ENCODE results near the gene FGD3.
"Not testable (repeated sequence)": the region's sequence is repeated elsewhere in the genome, so short reads cannot be mapped to it uniquely, and the experiment has no call there.

The FGD3 gene

GRCh38 chr9:93004561-93004960 lies 57.2 kb downstream of the FGD3 start:
- no peak for FAIRE-seq
- no peak for DNase-seq (ENCODE audit: insufficient read length, low spot score)

DNA sequence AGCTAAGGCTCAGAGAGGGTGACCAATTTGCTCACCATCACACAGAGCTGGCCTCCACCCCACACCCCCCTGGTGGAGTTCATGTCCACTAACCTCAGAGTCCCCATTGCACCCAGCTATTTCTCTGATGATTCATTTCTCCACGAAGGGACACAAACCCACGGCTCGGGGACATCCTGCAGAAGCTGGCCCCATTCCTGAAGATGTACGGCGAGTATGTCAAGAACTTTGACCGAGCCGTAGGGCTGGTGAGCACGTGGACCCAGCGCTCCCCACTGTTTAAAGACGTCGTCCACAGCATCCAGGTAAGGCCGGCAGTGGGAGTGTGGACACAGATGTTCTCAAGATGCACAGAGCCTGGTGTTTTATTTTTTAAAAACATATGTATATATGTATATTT lies 58.6 kb downstream of the FGD3 start:
- FAIRE-seq = no peak
- no peak for DNase-seq (ENCODE audit: insufficient read length, low spot score)

GRCh38 chr9:93007529-93008058 lies 60.3 kb downstream of the FGD3 start:
- no peak for FAIRE-seq

DNA sequence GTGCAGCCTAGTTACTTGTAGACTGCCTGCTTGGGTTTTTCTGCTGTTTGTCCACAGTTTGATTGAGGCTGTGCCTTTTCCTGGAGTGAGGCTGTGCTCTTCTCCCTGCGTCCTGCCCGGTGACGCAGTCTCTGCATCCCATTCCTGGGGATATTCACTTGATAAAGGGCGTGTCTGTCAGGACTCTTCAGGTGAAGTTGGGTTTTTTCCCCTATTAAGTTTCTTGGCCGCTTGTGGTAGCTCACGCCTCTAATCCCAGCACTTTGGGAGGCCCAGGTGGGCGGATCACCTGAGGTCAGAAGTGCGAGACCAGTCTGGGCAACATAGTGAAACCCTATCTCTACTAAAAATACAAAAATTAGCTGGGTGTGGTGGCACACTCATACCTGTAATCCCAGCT lies 61.1 kb downstream of the FGD3 start:
- no peak for DNase-seq (ENCODE audit: insufficient read length, low spot score)
- FAIRE-seq = no peak

More at GRCh38 chr9:93007529-93008058, 60.3 kb downstream of the FGD3 start:
- DNase-seq (ENCODE audit: insufficient read length, low spot score) = no peak

- no peak for FAIRE-seq
- DNase-seq (ENCODE audit: insufficient read length, low spot score) = no peak
Observed at GRCh38 chr9:93009337-93010015, 62.2 kb downstream of the FGD3 start.

DNA sequence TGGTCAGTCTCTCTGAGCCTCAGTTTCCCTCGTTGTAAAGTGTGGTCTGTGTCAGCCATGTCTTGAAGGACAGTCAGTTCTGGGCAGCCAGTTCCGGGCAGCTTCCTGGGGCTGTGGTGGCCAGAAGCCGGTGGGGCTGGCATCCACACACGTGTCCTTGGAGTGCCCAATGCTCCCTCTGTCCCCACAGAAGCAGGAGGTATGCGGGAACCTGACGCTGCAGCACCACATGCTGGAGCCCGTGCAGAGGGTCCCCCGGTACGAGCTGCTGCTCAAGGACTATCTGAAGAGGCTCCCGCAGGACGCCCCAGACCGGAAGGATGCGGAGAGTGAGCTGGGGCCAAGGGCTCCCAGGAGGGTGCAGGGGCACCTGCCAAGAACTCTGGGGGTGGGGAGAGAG lies 62.7 kb downstream of the FGD3 start:
- FAIRE-seq (no peak), DNase-seq (ENCODE audit: insufficient read length, low spot score) (no peak)

- no peak for FAIRE-seq
- DNase-seq (ENCODE audit: insufficient read length, low spot score) = no peak
Observed at GRCh38 chr9:93010704-93011103, 63.4 kb downstream of the FGD3 start.

DNA sequence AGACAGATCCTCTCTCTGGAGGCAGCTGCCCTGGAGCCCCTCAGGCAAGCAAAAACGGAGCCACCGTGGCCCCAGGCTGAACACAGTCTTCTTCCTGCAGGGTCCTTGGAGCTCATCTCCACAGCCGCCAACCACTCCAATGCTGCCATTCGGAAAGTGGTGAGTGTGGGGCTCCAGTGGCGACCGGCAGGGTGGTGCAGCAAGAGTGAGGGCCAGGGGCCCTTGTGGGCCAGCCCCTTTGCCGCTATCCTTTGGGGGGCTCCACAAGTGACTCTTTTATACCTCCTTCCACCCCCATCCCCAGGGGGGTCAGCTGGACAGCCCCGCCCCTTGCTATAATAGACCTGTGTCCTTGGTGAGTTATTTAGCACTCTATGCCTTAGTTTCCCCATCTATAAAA lies 63.8 kb downstream of the FGD3 start:
- DNase-seq (ENCODE audit: insufficient read length, low spot score) (no peak), FAIRE-seq (no peak)

DNA sequence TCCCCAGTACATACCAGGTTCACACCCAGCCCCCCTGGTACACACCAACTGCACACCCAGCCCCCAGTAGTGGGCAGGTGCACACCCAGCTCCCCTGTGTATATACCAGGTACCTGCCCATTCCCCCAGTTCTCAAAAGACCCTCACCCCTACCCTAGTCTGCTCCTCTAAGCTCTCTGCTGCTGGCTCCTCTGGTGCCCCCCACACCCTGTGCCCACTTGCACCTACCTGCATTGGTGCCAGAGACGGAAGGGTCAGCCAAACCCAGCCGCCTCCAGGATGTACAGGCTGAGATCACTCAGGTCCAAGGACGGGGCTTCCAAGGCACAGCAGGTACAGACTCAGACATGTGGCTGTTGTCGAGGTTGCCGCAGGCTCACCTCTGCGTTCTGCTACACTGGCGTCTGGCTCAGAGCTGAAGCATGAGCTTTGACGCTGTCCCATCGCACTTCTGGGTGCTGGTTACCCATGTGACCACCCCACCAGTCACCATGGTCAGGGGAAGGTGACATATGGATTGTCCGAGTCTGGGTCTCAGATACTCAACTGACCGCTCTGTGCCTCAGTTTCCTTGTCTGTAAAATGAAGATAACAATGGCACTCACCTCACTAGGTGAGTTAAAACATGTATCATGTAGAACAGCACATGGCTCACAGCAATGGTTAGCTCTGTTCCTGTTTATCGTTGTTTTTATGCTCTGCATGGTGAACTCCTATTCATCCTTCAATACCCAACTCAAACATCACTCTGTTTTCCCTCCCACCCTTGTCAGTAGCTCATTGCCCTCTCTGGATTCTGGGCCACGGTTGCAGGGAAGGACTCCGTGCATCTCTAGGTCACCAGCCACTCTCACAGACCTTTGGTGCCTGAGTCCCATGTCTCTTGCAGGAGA lies 65.9 kb downstream of the FGD3 start:
- no peak for FAIRE-seq

DNA sequence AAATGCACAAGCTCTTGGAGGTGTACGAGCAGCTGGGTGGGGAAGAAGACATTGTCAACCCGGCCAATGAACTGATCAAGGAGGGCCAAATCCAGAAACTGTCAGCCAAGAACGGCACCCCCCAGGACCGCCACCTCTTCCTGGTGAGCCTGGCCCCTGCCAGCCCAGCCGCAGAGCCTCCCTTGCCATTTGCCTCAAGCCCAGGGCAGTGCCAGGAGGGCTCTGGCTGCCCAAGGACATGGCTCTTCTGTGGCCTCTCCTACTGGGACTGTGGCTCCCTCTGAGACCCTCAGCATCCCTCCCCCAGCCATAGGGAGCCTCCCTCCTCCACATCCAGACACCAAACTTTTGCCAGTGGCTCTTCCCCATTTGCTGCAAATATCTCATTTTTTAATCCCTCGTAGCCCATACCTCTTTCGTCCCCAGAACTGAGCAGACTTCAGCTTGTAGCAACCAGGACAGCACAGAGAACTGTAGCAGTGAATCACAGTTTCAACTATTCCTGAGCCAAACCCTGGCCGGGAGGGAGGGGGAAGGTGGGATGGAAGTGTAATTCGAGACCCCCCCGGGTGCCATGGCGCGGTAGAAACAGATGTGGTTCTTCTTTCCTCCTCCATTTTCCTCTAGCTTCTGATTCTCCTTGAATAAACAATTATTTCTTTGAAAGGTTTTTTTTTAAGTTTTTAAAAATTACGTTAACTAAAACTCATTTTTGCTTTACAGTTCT lies 66.7 kb downstream of the FGD3 start:
- DNase-seq (ENCODE audit: insufficient read length, low spot score) (no peak), FAIRE-seq (no peak)

More for the DNA sequence above, 65.9 kb downstream of the FGD3 start:
- DNase-seq (ENCODE audit: insufficient read length, low spot score) = no peak

DNA sequence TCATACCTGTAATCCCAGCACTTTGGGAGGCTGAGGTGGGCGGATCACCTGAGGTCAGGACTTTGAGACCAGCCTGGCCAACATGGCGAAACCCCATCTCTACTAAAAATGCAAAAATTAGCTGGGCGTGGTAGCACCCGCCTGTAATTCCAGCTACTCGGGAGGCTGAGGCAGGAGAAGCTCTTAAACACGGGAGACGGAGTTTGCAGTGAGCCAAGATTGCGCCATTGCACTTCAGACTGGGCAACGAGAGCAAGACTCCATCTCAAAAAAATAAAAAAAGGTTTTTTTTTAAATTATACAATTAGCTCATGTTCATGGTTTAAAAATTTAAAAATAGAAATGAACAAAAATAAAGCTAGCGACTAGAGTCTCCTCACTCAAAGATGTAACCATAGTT lies 67.9 kb downstream of the FGD3 start:
- DNase-seq (ENCODE audit: insufficient read length, low spot score); FAIRE-seq: not testable (repeated sequence)

DNA sequence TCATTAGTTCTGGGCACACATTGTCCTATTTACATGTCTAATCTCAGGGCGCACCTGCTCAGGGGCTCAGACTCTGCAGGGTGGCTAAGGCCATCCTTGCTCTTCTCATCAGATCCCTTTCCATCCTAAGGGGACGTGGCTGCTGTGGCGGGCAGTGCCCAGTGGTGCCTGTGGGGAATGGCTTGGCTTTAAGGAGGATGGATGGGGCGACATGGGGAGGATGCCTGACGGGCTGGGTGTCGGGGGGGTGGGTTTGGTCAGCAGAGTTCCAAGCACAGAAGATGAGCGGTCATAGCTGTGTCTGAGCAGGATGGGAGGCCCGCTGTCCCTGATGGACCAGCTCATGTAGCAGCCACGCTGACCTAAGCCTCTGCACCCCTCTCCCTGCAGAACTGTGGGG lies 70.3 kb downstream of the FGD3 start:
- FAIRE-seq (no peak), DNase-seq (ENCODE audit: insufficient read length, low spot score) (no peak)

DNA sequence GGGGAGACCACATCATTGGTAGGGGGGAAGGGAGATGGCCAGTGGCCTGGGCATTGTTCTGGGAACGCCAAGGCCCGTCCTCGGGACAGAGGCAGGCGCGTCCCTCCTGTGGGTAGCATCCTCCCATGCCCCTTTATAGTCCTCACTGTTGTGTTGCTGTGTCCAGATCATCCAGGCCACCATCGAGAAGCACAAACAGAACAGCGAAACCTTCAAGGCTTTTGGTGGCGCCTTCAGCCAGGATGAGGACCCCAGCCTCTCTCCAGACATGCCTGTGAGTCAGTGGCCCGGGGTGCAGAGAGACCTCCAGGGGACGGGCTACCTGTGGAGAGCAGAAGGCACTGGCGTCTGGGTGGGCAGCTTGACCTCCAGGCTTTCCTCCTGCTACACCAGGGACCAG lies 72.8 kb downstream of the FGD3 start:
- DNase-seq (ENCODE audit: insufficient read length, low spot score) (no peak), FAIRE-seq (no peak)

DNA sequence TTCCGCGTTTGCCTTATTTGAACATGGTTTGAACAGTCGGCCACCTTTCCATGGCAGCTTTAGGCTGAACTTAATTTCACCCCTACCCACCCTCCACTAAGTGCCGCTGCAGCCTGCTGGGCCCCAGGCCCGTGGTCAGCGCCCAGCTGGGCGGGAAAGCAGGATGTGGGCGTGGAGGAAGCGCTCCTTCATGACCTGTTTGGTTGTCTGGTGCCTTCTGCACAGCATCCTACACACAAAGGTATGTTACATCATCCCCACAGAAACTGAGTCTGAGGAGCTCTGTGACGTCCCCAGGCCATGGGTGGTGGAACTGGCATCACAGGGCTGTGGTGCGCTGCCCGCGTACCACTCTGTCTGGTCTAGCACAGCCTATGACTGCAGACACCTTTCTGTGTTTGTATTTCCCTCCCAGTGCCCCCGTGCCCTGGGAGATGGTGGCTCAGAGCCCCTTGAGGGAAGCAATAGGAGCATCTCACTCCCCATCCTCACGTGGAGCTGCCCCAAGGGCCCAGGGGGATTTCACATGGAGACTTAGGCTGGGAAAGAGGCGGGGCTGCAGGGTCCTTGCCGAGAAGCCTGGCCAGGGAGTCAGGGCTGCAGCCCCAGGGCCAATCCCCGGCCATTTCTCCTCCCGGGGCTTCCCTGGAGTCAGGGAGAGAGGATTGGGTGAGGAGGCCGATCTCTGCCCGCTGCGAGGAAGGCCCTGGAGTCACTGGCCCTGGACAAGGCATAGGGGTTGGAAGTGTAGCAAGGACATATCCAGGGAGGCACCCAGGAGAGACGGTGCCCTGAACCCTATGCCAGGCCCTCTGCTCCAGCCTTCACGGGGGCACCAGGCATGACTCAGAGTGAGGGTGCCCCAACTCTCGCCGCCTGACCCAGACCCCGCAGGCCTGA lies 73.7 kb downstream of the FGD3 start:
- DNase-seq (ENCODE audit: insufficient read length, low spot score) (no peak), FAIRE-seq (no peak)

DNA sequence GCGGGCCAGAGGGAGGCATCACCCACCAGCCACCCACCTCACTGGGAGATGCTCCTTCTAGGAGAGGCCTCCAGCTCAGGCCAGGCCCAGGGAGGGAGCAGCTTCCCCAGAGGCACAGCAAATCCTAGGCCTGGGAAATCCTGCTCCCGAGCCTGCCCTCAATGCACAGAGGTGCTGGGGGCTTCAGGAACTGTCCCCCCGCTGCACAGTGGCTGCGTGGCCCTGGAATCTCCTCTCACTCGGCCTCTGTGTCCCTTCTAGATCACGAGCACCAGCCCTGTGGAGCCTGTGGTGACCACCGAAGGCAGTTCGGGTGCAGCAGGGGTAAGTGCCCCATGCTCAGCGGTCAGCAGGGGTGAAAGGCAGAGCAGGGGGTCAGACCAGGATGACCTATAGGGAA lies 74.7 kb downstream of the FGD3 start:
- FAIRE-seq (no peak), DNase-seq (ENCODE audit: insufficient read length, low spot score) (no peak)

- DNase-seq (ENCODE audit: insufficient read length, low spot score) (no peak), FAIRE-seq (no peak)
Observed at GRCh38 chr9:93022721-93023520, 75.6 kb downstream of the FGD3 start.

- no peak for DNase-seq (ENCODE audit: insufficient read length, low spot score)
Observed at GRCh38 chr9:93023521-93023815, 76.1 kb downstream of the FGD3 start.

DNA sequence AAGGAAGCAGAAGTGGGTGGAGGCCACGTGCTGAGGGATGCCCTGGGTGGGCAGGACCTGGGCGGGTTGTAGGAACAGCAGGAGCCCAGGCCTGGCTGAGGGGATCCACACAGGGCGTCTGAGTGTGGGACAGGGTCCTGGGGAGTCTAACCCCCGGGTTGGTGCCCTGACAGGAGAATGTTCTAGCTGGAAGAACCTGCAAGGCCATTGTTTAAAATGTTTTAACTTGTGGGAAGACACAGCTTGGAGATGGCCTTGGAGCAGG lies 77.3 kb downstream of the FGD3 start:
- no peak for DNase-seq (ENCODE audit: insufficient read length, low spot score)
- no peak for FAIRE-seq

More at GRCh38 chr9:93023521-93023815, 76.1 kb downstream of the FGD3 start:
- FAIRE-seq = no peak

- DNase-seq (ENCODE audit: insufficient read length, low spot score) (no peak), FAIRE-seq (no peak)
Observed at GRCh38 chr9:93024986-93025630, 77.8 kb downstream of the FGD3 start.

Measured in HTR-8/SVneo (cell line).